GM23248 (cell line): ENCODE data around the gene IFNLR1. TPM values are rescaled to one million over a fixed set of nuclear protein-coding genes. Genes with fewer than 3 reads are reported as not detected.

Source experiments
- DNase-seq: peaks from one replicate; pipeline ENCODE4 v3.0.0-alpha.2; 2015
- H2AFZ ChIP-seq: fragments of 200-600 bp; sonication (generic); 2 replicates; pipeline ENCODE4 v1.6.1; 2016; ENCODE audit warnings: antibody characterized with exemption
- H3F3A ChIP-seq: fragments of 200-600 bp; sonication (generic); 2 replicates; pipeline ENCODE4 v1.6.1; 2016; ENCODE audit warnings: mild to moderate bottlenecking, antibody characterized with exemption, mixed run types; ENCODE audit not compliant: insufficient read depth
- H3K27ac ChIP-seq: fragments of 200-600 bp; sonication (generic); 2 replicates; pipeline ENCODE4 v1.5.1; 2016; ENCODE audit warnings: mild to moderate bottlenecking
- H3K27me3 ChIP-seq: fragments of 200-600 bp; sonication (generic); replicated peaks from 2 replicates; pipeline ENCODE4 v1.6.1; 2016; ENCODE audit warnings: mild to moderate bottlenecking; ENCODE audit not compliant: insufficient read depth
- H3K36me3 ChIP-seq: fragments of 200-600 bp; sonication (generic); 2 replicates; pipeline ENCODE4 v1.6.1; 2016; ENCODE audit warnings: low read depth, mild to moderate bottlenecking
- H3K4me1 ChIP-seq: fragments of 200-600 bp; sonication (generic); 2 replicates; pipeline ENCODE4 v1.6.1; 2016; ENCODE audit warnings: mild to moderate bottlenecking; ENCODE audit not compliant: insufficient read depth
- H3K4me2 ChIP-seq: fragments of 200-600 bp; sonication (generic); one replicate; pipeline ENCODE4 v1.6.1; 2016; ENCODE audit warnings: mild to moderate bottlenecking; ENCODE audit not compliant: unreplicated experiment
- H3K4me3 ChIP-seq: fragments of 200-600 bp; sonication (generic); 2 replicates; pipeline ENCODE4 v1.5.1; 2016; ENCODE audit warnings: mild to moderate bottlenecking
- H3K79me2 ChIP-seq: fragments of 200-600 bp; sonication (generic); 2 replicates; pipeline ENCODE4 v1.6.1; 2016; ENCODE audit warnings: mild to moderate bottlenecking; ENCODE audit not compliant: insufficient read depth
- H3K9ac ChIP-seq: fragments of 200-600 bp; sonication (generic); 2 replicates; pipeline ENCODE4 v1.6.1; 2016; ENCODE audit warnings: mild to moderate bottlenecking
- H3K9me2 ChIP-seq: fragments of 200-600 bp; sonication (generic); 2 replicates; pipeline ENCODE4 v1.6.1; 2016; ENCODE audit warnings: mixed run types, mild to moderate bottlenecking, moderate library complexity; ENCODE audit not compliant: insufficient read depth
- H3K9me3 ChIP-seq: fragments of 200-600 bp; sonication (generic); one replicate; pipeline ENCODE4 v1.6.1; 2017; ENCODE audit warnings: low read depth
- H4K20me1 ChIP-seq: fragments of 200-600 bp; sonication (generic); 2 replicates; pipeline ENCODE4 v1.6.0; 2016; ENCODE audit not compliant: insufficient read depth
- EZH2 ChIP-seq: fragments of 200-600 bp; sonication (generic); IDR thresholded peaks from 2 replicates; pipeline ENCODE4 v1.6.1; 2018; ENCODE audit warnings: antibody characterized with exemption, mild to moderate bottlenecking; ENCODE audit not compliant: insufficient read depth, poor library complexity, severe bottlenecking
- EZH2phosphoT487 ChIP-seq: fragments of 200-600 bp; sonication (generic); IDR thresholded peaks from 2 replicates; pipeline ENCODE4 v1.6.1; 2018; ENCODE audit warnings: antibody characterized with exemption, moderate library complexity, mild to moderate bottlenecking, low read depth; ENCODE audit not compliant: insufficient read depth
- WGBS, 2 experiments: methylation state at CpG; one replicate each; pipeline ENCODE4 v1.1.6; 2015 to 2017; ENCODE audit warnings: low lambda C conversion rate in 2 of 2, low coverage in 1 of 2; ENCODE audit errors: missing lambda C conversion rate in 2 of 2; 5-methylcytosine and 5-hydroxymethylcytosine counted together
- in situ Hi-C: fragments of 300-500 bp; cut with MboI; formaldehyde crosslinking; loops from 2 replicates; pipeline ENCODE4 v1.15.0; 2020
- polyA plus RNA-seq: library from polyadenylated mRNA; unstranded; fragments of >200 nt; fragmentation: Nextera tagmentation; extraction: Ambion mirVana; gene quantifications from 2 replicates; pipeline ENCODE4 v1.2.1, GENCODE V29; 2016
- total RNA-seq: library from RNA; depleted of rRNA; stranded (reverse); fragments of >200 nt; shearing (Covaris generic); gene quantifications from 2 replicates; pipeline ENCODE4 v1.2.3, GENCODE V29; 2014

The IFNLR1 gene
- total and polyA plus RNA-seq, 2 experiments from 2014 or later, result not detected

DNA sequence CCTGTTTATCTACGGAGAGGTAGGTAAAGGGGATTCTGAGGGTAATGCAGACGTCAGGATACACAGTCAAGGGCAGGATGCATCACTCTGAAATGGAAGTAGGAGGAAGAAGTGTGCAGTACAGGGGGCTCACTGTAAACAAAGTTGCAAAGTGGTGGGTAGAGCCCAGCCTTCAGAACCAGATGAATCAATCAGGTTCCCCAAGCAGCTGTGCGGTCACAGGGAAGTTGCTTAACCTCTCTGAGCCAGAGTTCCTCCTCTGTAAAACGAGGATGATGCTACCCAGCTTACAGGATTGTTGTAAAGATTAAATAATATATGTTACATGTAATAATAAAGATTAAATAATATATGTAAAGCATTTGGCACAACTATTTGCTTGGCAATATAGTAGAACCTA lies 61.6 kb downstream of the IFNLR1 start:
- in situ Hi-C loops, result no loop called here
- no peak overlapping the region for H3K4me3 ChIP-seq
- no peak for TF ChIP-seq EZH2phosphoT487
- TF ChIP-seq EZH2, result no peak

DNA sequence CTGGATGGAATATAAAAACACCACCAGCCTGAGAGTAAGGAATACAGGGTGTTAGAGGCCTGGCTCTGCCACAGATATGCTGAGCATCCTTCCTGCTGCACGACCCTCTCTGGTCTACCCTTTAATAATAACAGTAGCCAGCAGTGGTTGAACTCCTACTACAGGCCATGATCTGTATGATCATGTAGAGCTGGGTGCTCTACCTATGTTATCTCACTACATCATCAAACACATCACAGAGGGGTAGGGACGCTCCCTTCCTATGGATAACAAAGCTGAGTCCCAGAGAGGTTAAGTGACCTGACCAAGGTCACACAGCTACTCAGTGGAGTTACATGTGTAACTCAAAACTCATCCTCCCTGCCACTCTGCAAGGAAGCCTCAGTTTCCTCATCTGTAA lies 62.1 kb downstream of the IFNLR1 start:
- DNase-seq, result no peak
- peaks cover 6% of the 10 kb centered on the region; the same call in 1 of the 2 replicates for H3F3A ChIP-seq
- no peak overlapping the region for H3K27ac ChIP-seq
- H3K79me2 ChIP-seq, result no peaks in the 10 kb centered on the region
- TF ChIP-seq EZH2, result no peak
- TF ChIP-seq EZH2phosphoT487, result no peak
- no peak overlapping the region for H2AFZ ChIP-seq
- H3K9me3 ChIP-seq, result no peaks in the 10 kb centered on the region
- no peak overlapping the region for H3K4me2 ChIP-seq
- in situ Hi-C loops, result no loop called here
- H3K9ac ChIP-seq, result no peak overlapping the region
- H3K27me3 ChIP-seq, result no peaks in the 10 kb centered on the region
- 94 to 98% methylated on average over 2 of the region's 2 CpGs for WGBS, 2 experiments
- no peaks in the 10 kb centered on the region for H3K36me3 ChIP-seq
- no peaks in the 10 kb centered on the region for H4K20me1 ChIP-seq
- no peak overlapping the region for H3K4me3 ChIP-seq
- H3K4me1 ChIP-seq, result peaks cover 3% of the 10 kb centered on the region
- H3K9me2 ChIP-seq, result no peaks in the 10 kb centered on the region

More for the DNA sequence above, 61.6 kb downstream of the IFNLR1 start:
- Histone ChIP-seq H3K9me2 (no peaks in the 10 kb centered on the region), H3K27me3 (no peaks in the 10 kb centered on the region), H3K27ac (no peak overlapping the region), H3K4me2 (no peak overlapping the region), H4K20me1 (no peaks in the 10 kb centered on the region), H3K9me3 (no peaks in the 10 kb centered on the region), H3F3A (peaks cover 5% of the 10 kb centered on the region; the same call in 1 of the 2 replicates), H3K9ac (no peak overlapping the region), H2AFZ (no peak overlapping the region), H3K79me2 (no peaks in the 10 kb centered on the region), H3K36me3 (no peaks in the 10 kb centered on the region), H3K4me1 (no peaks in the 10 kb centered on the region)
- no peak for DNase-seq
- 83 to 87% methylated on average over 4 of the region's 4 CpGs for WGBS, 2 experiments

DNA sequence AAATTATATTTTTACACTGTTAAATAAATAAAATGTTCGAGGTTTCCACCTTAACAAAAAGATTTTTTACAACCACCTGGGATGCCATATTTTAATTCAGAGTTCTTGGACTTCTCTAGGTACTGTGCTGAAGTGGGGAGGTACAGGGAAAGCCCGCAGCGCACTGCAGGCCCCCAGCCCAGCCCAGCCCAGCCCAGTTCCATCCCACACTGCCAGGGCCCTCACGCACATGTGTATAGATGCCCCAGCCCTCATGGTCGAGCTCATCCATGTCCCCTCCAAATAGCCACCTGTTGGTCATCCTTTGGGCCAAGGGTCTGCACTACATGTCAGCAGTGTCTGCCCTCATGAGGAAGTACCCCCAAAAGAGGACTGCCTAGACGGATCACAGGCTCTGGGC lies 63.5 kb downstream of the IFNLR1 start:
- TF ChIP-seq EZH2 (no peak), EZH2phosphoT487 (no peak)
- Histone ChIP-seq H3K4me1 (peaks cover 9% of the 10 kb centered on the region), H3K4me2 (no peak overlapping the region), H4K20me1 (no peaks in the 10 kb centered on the region), H2AFZ (no peak overlapping the region), H3K27ac (no peak overlapping the region), H3K9me3 (no peaks in the 10 kb centered on the region), H3K36me3 (no peaks in the 10 kb centered on the region), H3K27me3 (no peaks in the 10 kb centered on the region), H3K4me3 (no peak overlapping the region), H3K79me2 (no peaks in the 10 kb centered on the region), H3F3A (peaks cover 9% of the 10 kb centered on the region; the same call in 1 of the 2 replicates), H3K9ac (no peak overlapping the region), H3K9me2 (no peaks in the 10 kb centered on the region)
- in situ Hi-C loops, result no loop called here
- 83 to 84% methylated on average over 6 of the region's 6 CpGs for WGBS, 2 experiments
- DNase-seq, result no peak

DNA sequence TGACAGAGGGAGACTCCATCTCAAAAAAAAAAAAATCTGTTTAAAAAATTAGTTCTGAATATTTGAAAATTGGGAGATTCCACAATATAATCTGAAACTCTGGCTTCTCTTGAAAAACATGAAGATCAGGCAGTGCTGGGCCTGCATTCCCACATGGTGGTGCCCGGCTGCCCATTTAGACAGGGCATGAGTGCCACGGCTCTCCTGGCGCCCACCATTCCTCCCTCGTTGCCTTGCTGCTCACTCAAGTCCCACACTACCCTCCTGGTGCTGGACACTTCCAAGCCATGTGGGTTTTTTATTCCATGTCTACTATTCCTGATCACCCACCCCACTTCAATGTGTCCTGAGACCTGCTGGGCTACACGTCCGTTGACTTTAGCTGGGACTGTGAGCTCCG lies 64.3 kb downstream of the IFNLR1 start:
- Histone ChIP-seq H3K79me2 (no peaks in the 10 kb centered on the region), H2AFZ (no peak overlapping the region), H3K9me3 (no peaks in the 10 kb centered on the region), H4K20me1 (no peaks in the 10 kb centered on the region), H3K27ac (no peak overlapping the region), H3K27me3 (no peaks in the 10 kb centered on the region), H3K9ac (no peak overlapping the region), H3K9me2 (no peaks in the 10 kb centered on the region), H3F3A (peaks cover 9% of the 10 kb centered on the region; the same call in 1 of the 2 replicates), H3K4me3 (no peak overlapping the region), H3K4me1 (peaks cover 15% of the 10 kb centered on the region), H3K36me3 (no peaks in the 10 kb centered on the region), H3K4me2 (no peak overlapping the region)
- 86 to 93% methylated on average over 7 of the region's 7 CpGs for WGBS, 2 experiments
- no peak for TF ChIP-seq EZH2phosphoT487
- no peak for TF ChIP-seq EZH2
- DNase-seq, result no peak
- in situ Hi-C loops, result no loop called here

DNA sequence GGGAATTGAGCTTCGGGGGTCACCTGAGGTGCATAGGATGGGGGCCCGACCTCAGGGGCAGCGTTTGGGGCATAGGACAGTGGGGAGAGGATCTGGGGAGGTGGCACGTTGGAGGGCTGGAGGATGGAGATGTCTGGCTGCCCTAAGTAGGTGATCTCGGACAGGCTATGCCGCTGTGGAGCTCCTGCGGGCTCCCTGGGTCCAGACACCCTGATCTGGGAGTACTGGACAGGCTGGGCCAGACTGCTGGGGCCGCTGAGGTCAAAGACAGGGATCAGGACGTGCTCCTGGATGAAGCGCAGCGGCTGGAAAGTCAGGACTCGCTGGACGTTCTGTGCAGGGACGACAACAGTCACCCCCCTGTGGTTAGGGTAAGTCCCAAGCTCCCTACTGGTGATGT lies 65.7 kb downstream of the IFNLR1 start:
- H3F3A ChIP-seq, result peaks cover 5% of the 10 kb centered on the region; the same call in 1 of the 2 replicates
- no peak overlapping the region for H3K4me3 ChIP-seq
- H3K4me1 ChIP-seq, result peaks cover 15% of the 10 kb centered on the region
- TF ChIP-seq EZH2phosphoT487, result no peak
- TF ChIP-seq EZH2, result no peak
- no peak overlapping the region for H2AFZ ChIP-seq
- H3K27ac ChIP-seq, result no peak overlapping the region
- in situ Hi-C loops, result no loop called here
- no peaks in the 10 kb centered on the region for H3K27me3 ChIP-seq
- no peaks in the 10 kb centered on the region for H3K79me2 ChIP-seq
- H3K9me2 ChIP-seq, result no peaks in the 10 kb centered on the region
- H4K20me1 ChIP-seq, result no peaks in the 10 kb centered on the region
- DNase-seq, result no peak
- no peak overlapping the region for H3K9ac ChIP-seq
- no peaks in the 10 kb centered on the region for H3K36me3 ChIP-seq
- 90 to 95% methylated on average over 10 to 14 of the region's 14 CpGs for WGBS, 2 experiments
- no peaks in the 10 kb centered on the region for H3K9me3 ChIP-seq
- H3K4me2 ChIP-seq, result no peak overlapping the region
